Activated CD8-positive, alpha-beta memory T cell treated with anti-CD3 and anti-CD28 coated beads, Interleukin-2, amount 50 U/mL, for 48 hours (primary cell): ENCODE results near the gene MACF1.
A peak's percentile ranks its signal among the peaks of the same experiment; 100 is the strongest.
"Not testable (repeated sequence)": the region's sequence is repeated elsewhere in the genome, so short reads cannot be mapped to it uniquely, and the experiment has no call there.

ENCODE experiments used
- DNase-seq: peaks from one replicate; pipeline ENCODE4 v3.0.0-alpha.2; 2020

MACF1 gene

GRCh38 chr1:39473324-39473723 lies 268.8 kb downstream of the MACF1 start:
- DNase-seq, result no peak

GRCh38 chr1:39474810-39475209 lies 270.3 kb downstream of the MACF1 start:
- no peak for DNase-seq

- DNase-seq, result not testable (repeated sequence)
These were observed 271.1 kb downstream of the MACF1 start for GRCh38 chr1:39475551-39475950.

GRCh38 chr1:39478126-39478915 lies 273.8 kb downstream of the MACF1 start:
- DNase-seq, result no peak

- DNase-seq, result no peak
These were observed 276.8 kb downstream of the MACF1 start for GRCh38 chr1:39481289-39481688.

GRCh38 chr1:39483276-39483675 lies 278.8 kb downstream of the MACF1 start:
- no peak for DNase-seq

GRCh38 chr1:39484564-39484963 lies 280.1 kb downstream of the MACF1 start:
- no peak for DNase-seq

GRCh38 chr1:39485046-39485803 lies 280.7 kb downstream of the MACF1 start:
- DNase-seq, result no peak

- DNase-seq, result no peak
These were observed 283.6 kb downstream of the MACF1 start for GRCh38 chr1:39488012-39488545.

GRCh38 chr1:39488793-39489566 lies 284.5 kb downstream of the MACF1 start:
- no peak for DNase-seq

GRCh38 chr1:39489567-39490239 lies 285.2 kb downstream of the MACF1 start:
- DNase-seq, result no peak

GRCh38 chr1:39490596-39491145 lies 286.2 kb downstream of the MACF1 start:
- DNase-seq, result no peak

- DNase-seq, result peak; percentile 85
These were observed 286.8 kb downstream of the MACF1 start, which contains the start of gene BMP8A for GRCh38 chr1:39491146-39491921. BMP8A (plus strand) TSS chr1:39491636; CDS start chr1:39491992, 356 bp downstream.

GRCh38 chr1:39492118-39493042 lies 287.9 kb downstream of the MACF1 start:
- DNase-seq, result not testable (repeated sequence)

- not testable (repeated sequence) for DNase-seq
These were observed 288.7 kb downstream of the MACF1 start for GRCh38 chr1:39493043-39493810.

GRCh38 chr1:39494671-39495410 lies 290.3 kb downstream of the MACF1 start:
- DNase-seq, result no peak

GRCh38 chr1:39496520-39496919 lies 292.0 kb downstream of the MACF1 start:
- not testable (repeated sequence) for DNase-seq

- no peak for DNase-seq
These were observed 293.1 kb downstream of the MACF1 start for GRCh38 chr1:39497585-39497984.
